Femur (tissue), 1 donor: ENCODE results near the gene PLCL1.
"Not testable (repeated sequence)": the region's sequence is repeated elsewhere in the genome, so short reads cannot be mapped to it uniquely, and the experiment has no call there.

Experiments
- DNase-seq: peaks from one replicate; pipeline ENCODE4 v3.0.0-alpha.2; 2017

The PLCL1 gene

GRCh38 chr2:197810016-197810415 is 5.6 kb downstream of the PLCL1 start:
- DNase-seq: no peak

GRCh38 chr2:197810491-197810890 is 6.1 kb downstream of the PLCL1 start:
- no peak for DNase-seq

DNA sequence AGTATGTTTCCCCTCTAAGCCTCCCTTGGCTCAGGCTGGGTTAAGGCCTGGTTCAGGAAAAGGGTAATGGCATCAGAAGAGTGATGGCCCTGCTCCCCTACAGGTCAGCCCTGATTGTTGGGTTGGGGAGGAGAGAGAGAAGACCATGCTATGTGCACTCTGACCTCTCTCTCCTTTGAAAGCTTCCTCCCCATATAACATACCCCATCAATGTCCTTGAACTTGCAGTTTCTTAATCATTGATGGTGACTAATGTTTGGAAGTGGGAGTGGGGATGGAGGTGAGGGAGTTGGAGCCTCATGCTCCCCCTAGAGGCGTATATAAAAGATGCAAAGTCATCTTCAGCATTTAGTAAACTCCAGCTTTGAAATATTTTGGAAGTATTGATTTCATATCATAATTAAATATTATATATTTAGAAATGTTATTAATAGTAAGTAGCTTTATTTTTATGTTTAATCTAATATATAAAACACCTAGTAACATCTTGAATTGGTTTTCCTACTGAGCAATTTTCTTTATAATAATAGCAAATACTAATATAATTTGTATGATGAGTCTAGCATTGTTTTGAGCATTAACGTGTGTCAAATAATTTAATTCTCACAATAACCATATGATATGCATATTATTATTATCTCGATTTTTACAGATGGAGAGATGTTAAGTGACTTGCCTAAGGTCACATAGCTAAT is 8.8 kb downstream of the PLCL1 start:
- no peak for DNase-seq

- DNase-seq: no peak
These were observed 10.1 kb downstream of the PLCL1 start for GRCh38 chr2:197814526-197814925.

DNA sequence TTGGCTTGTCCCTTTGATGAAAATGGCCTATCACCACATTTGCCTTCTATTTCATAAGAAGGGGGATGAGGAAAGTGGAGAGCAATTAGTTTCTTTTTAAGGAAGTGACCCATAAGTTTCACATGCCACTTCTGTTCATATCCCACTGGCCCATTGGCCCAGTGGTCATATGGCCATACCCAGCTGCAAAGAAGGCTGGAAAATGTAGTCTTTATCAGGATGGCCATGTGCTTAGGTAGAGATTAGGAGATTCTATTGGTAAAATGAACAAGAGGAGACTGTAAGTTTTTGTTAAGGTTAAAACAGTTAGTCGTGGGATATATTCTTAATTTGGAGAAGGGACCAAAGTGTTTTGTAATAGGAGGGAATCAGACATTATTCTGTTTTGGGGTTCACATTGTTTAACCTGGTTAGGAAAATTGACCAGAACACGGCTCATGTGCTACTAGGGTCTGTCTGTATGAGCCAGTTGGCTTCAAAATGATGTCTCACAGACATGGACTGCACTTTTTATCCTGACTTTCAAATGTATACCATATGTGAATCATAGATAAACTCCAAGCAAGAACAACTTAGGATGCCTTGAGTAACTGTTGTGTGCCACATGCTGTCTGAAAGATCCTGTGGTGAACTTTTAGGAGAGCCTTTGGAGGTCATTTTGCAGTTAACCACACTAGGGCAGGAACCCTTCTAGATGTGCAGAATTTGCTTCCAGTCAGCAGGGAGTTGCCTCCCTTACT is 17.3 kb downstream of the PLCL1 start:
- DNase-seq: no peak

DNA sequence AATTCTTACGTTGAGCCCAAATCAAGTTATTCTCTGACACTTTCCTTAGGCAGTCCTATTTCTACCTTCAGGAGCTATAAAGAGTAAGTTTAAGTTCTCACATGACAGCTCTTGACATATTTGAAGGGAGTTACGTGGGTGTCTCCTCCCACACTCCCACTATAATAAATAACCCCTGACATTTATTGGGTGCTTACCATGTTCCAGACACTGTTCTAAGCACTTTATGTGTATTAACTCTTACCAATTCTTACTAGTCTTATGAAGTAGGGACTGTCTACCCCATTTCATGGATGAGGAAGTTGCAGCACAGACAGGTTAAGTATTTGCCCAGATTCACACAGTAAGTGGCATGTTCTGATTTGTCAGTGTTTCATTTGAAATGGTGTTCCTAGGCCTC is 17.9 kb downstream of the PLCL1 start:
- DNase-seq: no peak

DNA sequence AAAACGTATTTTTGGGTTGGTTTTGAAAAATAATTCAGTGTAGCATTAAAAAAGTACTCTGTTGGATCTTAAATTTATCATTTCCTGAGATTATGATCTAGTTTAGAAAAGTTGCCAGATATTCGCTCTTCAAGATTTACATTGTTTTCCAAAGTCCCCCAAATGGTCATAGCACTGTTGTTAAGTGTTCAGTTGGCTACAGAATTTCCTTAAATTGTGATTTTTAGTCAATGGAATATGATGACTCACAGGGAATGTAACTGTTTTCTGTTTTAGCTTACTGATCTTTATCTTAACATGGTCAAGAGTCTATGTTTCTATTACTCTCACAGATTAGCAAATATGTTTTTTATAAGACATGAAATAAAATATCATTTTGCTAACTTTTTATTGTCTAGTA is 23.2 kb downstream of the PLCL1 start:
- no peak for DNase-seq

GRCh38 chr2:197828464-197829135 is 24.2 kb downstream of the PLCL1 start:
- no peak for DNase-seq

DNA sequence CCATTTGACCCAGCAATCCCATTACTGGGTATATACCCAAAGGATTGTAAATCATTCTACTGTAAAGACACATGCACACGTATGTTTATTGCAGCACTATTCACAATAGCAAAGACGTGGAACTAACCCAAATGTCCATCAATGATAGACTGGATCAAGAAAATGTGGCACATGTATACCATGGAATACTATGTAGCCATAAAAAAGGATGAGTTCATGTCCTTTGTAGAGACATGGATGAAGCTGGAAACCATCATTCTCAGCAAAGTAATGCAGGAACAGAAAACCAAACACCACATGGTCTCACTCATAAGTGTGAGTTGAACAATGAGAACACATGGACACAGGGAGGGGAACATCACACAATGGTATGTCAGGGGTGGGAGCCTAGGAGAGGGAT is 30.4 kb downstream of the PLCL1 start:
- DNase-seq: not testable (repeated sequence)

GRCh38 chr2:197835293-197835692 is 30.9 kb downstream of the PLCL1 start:
- no peak for DNase-seq

DNA sequence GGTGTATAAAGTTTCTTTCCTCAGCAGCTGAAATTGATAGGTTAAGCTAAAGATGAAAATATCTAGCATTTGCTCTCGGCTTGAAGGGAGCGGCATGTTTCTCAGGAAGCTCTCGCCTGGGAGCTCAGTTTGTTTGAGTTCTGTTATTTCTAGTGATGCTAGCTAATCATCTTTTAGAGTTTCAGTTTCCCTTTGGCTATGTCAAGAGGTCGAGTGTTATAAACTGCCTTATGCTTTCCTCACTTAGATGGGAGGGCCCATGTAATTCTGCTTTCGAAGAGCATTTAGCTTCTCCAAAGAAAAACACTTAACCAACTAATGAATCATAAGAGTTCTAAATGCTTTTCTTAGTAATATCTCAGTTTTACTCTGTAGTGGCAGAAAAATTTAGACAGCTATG is 33.6 kb downstream of the PLCL1 start:
- peak; percentile 26 for DNase-seq

- no peak for DNase-seq
These were observed 34.2 kb downstream of the PLCL1 start for GRCh38 chr2:197838579-197838978.

DNA sequence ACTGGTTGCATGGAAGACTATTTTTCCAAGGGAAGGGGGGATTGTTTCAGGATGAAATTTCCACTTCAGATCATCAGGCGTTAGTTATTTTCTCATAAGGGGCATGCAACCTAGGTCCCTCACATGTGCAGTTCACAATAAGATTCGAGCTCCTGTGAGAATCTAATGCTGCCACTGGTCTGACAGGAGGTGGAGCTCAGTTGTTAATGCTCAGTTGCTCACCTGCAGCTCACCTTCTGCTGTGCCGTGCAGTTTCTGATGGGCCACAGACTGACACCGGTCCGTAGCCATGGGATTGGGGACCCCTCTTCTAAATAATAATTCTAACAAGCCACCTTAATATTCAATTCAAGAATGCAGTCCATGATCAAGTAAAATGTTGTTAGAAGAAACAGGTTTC is 34.9 kb downstream of the PLCL1 start:
- peak; percentile 20 for DNase-seq

DNA sequence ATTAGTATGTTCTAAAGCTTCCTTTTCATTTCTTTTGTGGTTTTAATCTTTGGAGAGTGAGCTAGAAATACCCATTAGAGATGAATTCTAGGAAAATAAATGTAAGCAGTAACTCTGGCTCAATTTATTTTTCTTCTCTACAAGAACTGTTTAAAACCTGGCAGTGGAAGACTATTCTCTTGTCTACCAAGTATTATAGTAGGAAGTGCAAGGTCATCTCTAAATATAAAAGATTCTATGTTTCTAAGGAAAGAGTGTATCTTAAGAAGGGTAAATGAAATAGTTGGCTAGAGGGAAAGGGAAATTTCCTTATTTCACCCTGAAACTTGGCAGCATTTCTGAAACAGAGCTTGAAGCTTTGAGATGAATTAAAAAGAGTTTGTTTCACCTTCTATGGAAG is 35.5 kb downstream of the PLCL1 start:
- DNase-seq: no peak

- no peak for DNase-seq
These were observed 41.7 kb downstream of the PLCL1 start for GRCh38 chr2:197846128-197846527.

GRCh38 chr2:197846777-197847176 is 42.4 kb downstream of the PLCL1 start:
- DNase-seq: no peak

DNA sequence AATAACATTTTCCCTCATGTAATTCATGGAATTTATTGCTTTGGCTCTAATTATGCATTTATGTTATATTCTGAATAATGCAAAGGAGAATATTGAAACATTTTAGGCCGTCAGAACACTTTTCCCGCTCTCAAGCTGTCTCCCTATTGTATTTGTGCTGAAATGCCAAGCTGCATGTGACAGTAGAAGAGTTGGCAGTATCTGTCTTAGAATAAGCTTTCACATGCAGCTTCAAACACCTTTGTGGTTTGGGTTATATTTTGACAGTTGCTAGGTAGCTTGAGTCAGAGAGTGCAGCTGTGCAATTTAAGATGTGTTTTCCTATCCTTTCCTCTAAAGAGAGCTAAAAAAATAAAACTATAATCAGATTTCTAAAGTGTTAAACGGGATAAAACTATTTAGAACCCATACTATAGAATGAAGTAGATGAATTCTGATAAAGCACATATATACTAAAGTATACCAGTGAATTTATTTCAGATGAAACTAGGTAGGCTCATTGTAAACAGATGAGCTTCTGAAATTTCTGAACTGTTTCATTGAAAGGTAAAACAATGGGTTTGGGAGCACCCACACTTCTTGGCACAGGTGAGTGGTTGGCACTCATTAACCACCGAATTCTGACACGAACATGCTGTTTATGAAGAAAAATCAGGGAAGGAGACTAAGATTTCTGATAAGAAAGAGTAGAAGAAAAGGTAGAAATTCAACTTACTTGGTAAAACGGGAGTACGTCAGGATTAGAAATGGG is 43.4 kb downstream of the PLCL1 start:
- no peak for DNase-seq

DNA sequence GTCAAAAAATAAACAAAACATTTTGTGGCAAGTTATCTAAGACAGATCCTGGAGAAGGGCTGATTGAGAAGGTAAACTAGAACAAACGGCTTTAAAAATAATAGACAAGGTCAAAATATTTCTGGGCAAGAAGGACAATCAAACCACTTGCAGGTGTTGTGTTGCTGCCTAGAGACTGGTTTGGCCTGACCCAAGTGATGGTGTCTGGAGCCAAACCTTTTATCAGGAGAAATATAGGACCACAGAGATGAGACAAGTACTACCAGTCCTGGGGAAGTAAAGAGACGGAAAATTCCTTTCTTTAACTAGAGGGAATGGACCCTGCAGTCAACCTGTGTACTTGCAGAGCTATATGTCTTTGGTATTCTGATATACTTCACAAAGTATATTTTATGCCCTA is 44.2 kb downstream of the PLCL1 start:
- DNase-seq: no peak

GRCh38 chr2:197850882-197851450 is 46.6 kb downstream of the PLCL1 start:
- DNase-seq: no peak

DNA sequence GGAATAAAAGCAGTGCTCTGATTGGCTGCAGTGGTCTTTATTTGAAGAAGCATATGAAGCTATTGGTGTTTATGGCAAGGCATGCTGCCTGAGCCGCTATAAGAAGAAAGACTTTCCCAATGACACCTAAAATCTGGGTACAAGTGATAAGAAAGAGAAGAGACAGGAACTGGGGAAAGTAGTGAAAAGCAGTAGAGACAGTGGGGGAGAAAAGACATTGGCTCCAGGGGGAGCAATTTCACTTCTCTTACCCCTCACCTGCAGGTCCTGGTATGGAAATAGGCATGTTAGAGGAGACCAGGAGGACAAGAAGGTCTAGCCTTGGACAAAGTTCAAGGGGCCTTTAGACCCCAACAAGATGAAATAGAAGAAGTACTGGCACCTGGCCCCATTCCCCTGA is 47.1 kb downstream of the PLCL1 start:
- DNase-seq: no peak

DNA sequence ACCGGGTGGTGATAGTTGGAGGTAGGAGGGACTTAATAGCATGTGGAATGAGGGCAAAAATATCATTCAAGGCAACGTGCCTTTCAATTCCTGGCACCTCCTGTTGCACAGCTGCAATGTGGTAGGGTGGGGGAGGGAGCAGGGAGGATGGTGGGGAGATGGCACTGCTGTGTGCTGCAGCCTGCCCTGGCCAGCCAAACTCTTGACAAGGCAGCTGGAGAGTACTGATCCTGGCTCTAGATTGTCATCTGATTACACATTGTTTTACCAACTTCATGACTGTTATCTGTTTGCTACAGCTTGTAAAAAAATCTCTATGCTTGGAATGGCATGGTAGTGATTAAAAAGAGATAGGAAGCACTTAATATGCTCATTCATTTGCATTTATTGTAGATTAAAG is 47.7 kb downstream of the PLCL1 start:
- peak; percentile 43 for DNase-seq

DNA sequence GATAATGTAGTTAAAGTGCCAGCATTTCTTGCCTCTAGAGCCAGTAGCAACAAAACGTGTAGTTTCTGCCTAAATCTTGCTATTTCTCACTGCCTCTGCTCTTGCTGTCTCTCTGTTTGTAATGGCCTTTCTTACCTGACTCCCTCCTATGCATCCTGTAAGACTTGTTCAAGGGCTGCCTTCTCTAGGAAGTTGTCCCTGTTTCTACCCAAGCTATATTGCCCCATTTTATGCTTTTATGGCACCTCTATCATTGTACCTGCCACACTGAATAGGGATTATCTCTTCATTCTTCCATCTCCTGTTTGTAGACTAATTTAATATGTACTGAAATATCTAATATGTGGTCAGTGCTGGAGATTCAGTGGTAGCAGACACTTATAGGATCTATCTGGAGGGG is 49.2 kb downstream of the PLCL1 start:
- no peak for DNase-seq

DNA sequence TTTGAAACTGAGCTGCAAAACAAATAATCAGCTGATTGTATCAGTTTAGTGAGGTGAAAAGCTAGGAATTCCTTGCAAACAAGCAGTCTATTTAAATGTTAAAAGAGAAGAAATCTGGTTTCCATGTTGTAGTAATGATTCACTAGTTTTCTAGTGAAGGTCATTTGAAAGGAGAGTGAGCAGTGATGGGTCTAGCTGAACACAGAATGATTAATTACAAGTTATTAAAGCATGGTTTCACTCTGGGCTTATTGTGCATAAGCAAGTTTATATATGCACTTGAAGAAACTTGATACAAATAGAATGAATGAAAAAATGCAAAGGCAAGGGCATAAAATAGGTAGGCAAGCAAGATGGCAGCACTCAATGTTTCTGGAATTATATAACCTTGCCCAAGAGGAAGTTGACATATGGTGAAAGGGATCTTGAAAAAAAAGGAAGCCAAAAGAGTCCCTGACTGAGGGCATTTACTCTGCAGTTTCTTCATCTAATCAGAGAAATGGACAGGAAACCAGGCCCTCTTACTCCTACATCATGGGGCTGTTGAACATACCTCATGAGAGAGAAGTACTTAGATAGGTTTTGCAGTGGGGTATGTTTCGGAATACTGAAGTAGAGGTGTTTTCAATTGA is 53.2 kb downstream of the PLCL1 start:
- DNase-seq: no peak
